SK-N-SH treated with all-trans-retinoic acid at 6 μM for 48 hours (cell line): ENCODE measurements around the gene SAMD7.

ENCODE experiments used
- ISL1 ChIP-seq: fragments of 250-450 bp; sonication (Bioruptor Pico); IDR thresholded peaks from 2 replicates; pipeline ENCODE4 v2.1.2; 2022; ENCODE audit warnings: mild to moderate bottlenecking, moderate library complexity
- ZFP3 ChIP-seq: fragments of 250-450 bp; sonication (Bioruptor Pico); IDR thresholded peaks from 2 replicates; pipeline ENCODE4 v1.5.0; 2020; ENCODE audit warnings: mild to moderate bottlenecking, moderate library complexity
- ZNF70 ChIP-seq: fragments of 450-650 bp; formaldehyde crosslinking; IDR thresholded peaks from 2 replicates; pipeline ENCODE4 v1.5.0; 2020; ENCODE audit warnings: mild to moderate bottlenecking, moderate library complexity
- TF ChIP-seq, protein P1 (sequence below): fragments of 250-450 bp; sonication (Bioruptor Pico); IDR thresholded peaks from 2 replicates; pipeline ENCODE4 v1.8.0; 2021; ENCODE audit warnings: low read depth, mild to moderate bottlenecking, moderate library complexity, borderline replicate concordance

DNA sequence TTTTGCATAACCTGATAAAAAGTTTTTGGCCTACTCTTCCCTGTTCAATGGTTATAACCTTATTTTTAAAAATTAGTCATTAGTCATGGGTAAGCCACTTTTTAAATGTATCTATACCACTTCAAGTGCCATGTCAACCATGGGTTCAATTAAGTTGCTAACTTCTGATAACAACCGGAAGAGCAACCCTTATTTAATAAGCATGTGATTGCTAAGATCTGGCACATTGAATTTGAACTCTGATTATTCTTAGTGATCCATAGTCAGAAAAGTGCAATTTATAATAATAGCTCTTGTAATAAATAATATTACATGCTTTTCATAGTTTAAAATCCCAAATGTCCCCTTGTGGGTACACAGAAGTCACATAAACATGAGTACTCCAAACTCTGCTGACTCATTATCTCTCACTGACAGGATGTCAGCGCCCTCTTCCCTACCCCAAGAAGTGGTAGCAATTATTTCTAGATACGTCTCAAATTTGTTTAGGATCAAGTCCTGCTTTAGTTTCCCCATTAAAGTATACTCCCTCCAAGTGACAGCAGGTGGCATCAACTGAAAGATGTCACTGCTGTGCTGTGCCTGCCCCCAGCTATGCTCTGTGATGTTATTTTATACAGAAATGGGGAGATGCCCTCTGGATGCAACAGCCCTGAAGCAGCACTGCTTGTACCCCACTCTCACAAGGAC, 18.6 kb downstream of the SAMD7 start:
- TF ChIP-seq ZNF70 = no peak
- no peak for TF ChIP-seq ZFP3 (CRISPR knock-in tag)
- TF ChIP-seq ISL1 = no peak
- TF ChIP-seq, protein P1, sequence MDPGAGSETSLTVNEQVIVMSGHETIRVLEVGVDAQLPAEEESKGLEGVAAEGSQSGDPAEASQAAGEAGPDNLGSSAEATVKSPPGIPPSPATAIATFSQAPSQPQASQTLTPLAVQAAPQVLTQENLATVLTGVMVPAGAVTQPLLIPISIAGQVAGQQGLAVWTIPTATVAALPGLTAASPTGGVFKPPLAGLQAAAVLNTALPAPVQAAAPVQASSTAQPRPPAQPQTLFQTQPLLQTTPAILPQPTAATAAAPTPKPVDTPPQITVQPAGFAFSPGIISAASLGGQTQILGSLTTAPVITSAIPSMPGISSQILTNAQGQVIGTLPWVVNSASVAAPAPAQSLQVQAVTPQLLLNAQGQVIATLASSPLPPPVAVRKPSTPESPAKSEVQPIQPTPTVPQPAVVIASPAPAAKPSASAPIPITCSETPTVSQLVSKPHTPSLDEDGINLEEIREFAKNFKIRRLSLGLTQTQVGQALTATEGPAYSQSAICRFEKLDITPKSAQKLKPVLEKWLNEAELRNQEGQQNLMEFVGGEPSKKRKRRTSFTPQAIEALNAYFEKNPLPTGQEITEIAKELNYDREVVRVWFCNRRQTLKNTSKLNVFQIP = no peak
